ENCODE data around the gene SUSD4. TPM values are rescaled to one million over a fixed set of nuclear protein-coding genes. Genes with fewer than 3 reads are reported as not detected.

Gene SUSD4
- polyA plus RNA-seq, 1 of the 3 experiments (the other 2 are of a cell fraction) = 0.31 TPM

- H3K9me2 ChIP-seq = no peaks in the 10 kb centered on the region
- WGBS (ENCODE audit: low lambda C conversion rate) = 43% methylated on average over 3 of the region's 3 CpGs
- no peaks in the 10 kb centered on the region for H3F3A ChIP-seq (replicated peaks; ENCODE audit: insufficient read depth)
- POLR2A ChIA-PET = no interaction called here
- H3K4me3 ChIP-seq (ENCODE audit: low read depth in 2 of 2, low read length in 1 of 2) = no peak overlapping the region
- no peak overlapping the region for H3K27ac ChIP-seq (ENCODE audit: low read depth in 2 of 2, low read length in 1 of 2)
- CTCF ChIA-PET = interaction anchor here (0.7 kb wide), 1 partner anchor 63 kb away, joined by 3 read pairs; no protein-coding TSS in a partner anchor
- H3K9me3 ChIP-seq = no peaks in the 10 kb centered on the region
- H3K4me2 ChIP-seq = no peak overlapping the region
- H4K20me1 ChIP-seq (ENCODE audit: insufficient read depth) = no peaks in the 10 kb centered on the region
- no peaks in the 10 kb centered on the region for H3K79me2 ChIP-seq (ENCODE audit: insufficient read depth)
- no peaks in the 10 kb centered on the region for H3K36me3 ChIP-seq (replicated peaks in 1 of 2; ENCODE audit: control insufficient read depth in 1 of 2, insufficient read depth in 2 of 2, low read length in 1 of 2)
- no peaks in the 10 kb centered on the region; the same call in 1 of the 2 replicates for H3K27me3 ChIP-seq (ENCODE audit: insufficient read depth)
- H3K4me1 ChIP-seq (ENCODE audit: control insufficient read depth in 1 of 2, insufficient read depth in 2 of 2, low read depth in 1 of 2, low read length in 1 of 2) = no peaks in the 10 kb centered on the region
- DNase-seq = no peak
- H2AFZ ChIP-seq (ENCODE audit: low read depth) = no peak overlapping the region
- no peak overlapping the region for H3K9ac ChIP-seq
- no peak for TF ChIP-seq USF2 (IDR thresholded peaks at IDR 0.05; ENCODE audit: borderline replicate concordance, low read depth, low read length)
- no peak for TF ChIP-seq MAX (IDR thresholded peaks at IDR 0.05; ENCODE audit: low read depth)
- no peak for TF ChIP-seq EZH2phosphoT487 (IDR thresholded peaks at IDR 0.05; ENCODE audit: borderline replicate concordance, low read depth)
- no peak for TF ChIP-seq USF1 (IDR thresholded peaks at IDR 0.05; ENCODE audit: borderline replicate concordance, low read depth)
- TF ChIP-seq MXI1 (IDR thresholded peaks at IDR 0.05; ENCODE audit: low read depth, low read length) = no peak
- TF ChIP-seq TEAD4 (IDR thresholded peaks at IDR 0.05; ENCODE audit: borderline replicate concordance, insufficient read depth) = no peak
- TF ChIP-seq YY1 (IDR thresholded peaks at IDR 0.05; ENCODE audit: low read depth) = no peak
- TF ChIP-seq POLR2AphosphoS5 (IDR thresholded peaks at IDR 0.05; ENCODE audit: low read depth, low read length) = no peak
- TF ChIP-seq CHD2 (IDR thresholded peaks at IDR 0.05; ENCODE audit: low read length, partially characterized antibody) = no peak
- no peak for TF ChIP-seq NFIC (IDR thresholded peaks at IDR 0.05; ENCODE audit: borderline replicate concordance)
- no peak for TF ChIP-seq JUND (IDR thresholded peaks at IDR 0.05)
- no peak for TF ChIP-seq TAF1 (IDR thresholded peaks at IDR 0.05; ENCODE audit: borderline replicate concordance, low read depth, low read length)
Measured at GRCh38 chr1:223186800-223187199, 177.2 kb downstream of the SUSD4 start.

GRCh38 chr1:223183268-223183862 is 180.6 kb downstream of the SUSD4 start:
- H3K27me3 ChIP-seq (ENCODE audit: insufficient read depth) = peaks cover 9% of the 10 kb centered on the region; the same call in 1 of the 2 replicates
- no peak overlapping the region for H2AFZ ChIP-seq (ENCODE audit: low read depth)
- ChIA-PET POLR2A (no interaction called here), CTCF (no interaction called here)
- no peak overlapping the region for H3K9ac ChIP-seq
- H3K4me3 ChIP-seq (ENCODE audit: low read depth in 2 of 2, low read length in 1 of 2) = no peak overlapping the region
- no peaks in the 10 kb centered on the region for H3K9me3 ChIP-seq
- WGBS (ENCODE audit: low lambda C conversion rate) = 69% methylated on average over 9 of the region's 9 CpGs
- H3K4me1 ChIP-seq (ENCODE audit: control insufficient read depth in 1 of 2, insufficient read depth in 2 of 2, low read depth in 1 of 2, low read length in 1 of 2) = no peaks in the 10 kb centered on the region
- H3K27ac ChIP-seq (ENCODE audit: low read depth in 2 of 2, low read length in 1 of 2) = no peak overlapping the region
- no peaks in the 10 kb centered on the region for H3K9me2 ChIP-seq
- H3K79me2 ChIP-seq (ENCODE audit: insufficient read depth) = no peaks in the 10 kb centered on the region
- no peak overlapping the region for H3K4me2 ChIP-seq
- H3K36me3 ChIP-seq (replicated peaks in 1 of 2; ENCODE audit: control insufficient read depth in 1 of 2, insufficient read depth in 2 of 2, low read length in 1 of 2) = no peaks in the 10 kb centered on the region
- no peak for DNase-seq
- no peaks in the 10 kb centered on the region for H4K20me1 ChIP-seq (ENCODE audit: insufficient read depth)
- no peaks in the 10 kb centered on the region for H3F3A ChIP-seq (replicated peaks; ENCODE audit: insufficient read depth)
- TF ChIP-seq MEF2A (IDR thresholded peaks at IDR 0.05; ENCODE audit: borderline replicate concordance, low read depth) = no peak
- no peak for TF ChIP-seq GABPA (IDR thresholded peaks at IDR 0.05; ENCODE audit: low read depth)
- TF ChIP-seq USF2 (IDR thresholded peaks at IDR 0.05; ENCODE audit: borderline replicate concordance, low read depth, low read length) = no peak
- no peak for TF ChIP-seq FOXJ3 (CRISPR knock-in tag; IDR thresholded peaks at IDR 0.05)
- no peak for TF ChIP-seq EP300 (IDR thresholded peaks at IDR 0.05; ENCODE audit: borderline replicate concordance in 1 of 2, low read depth in 1 of 2, low read length in 1 of 2)
- TF ChIP-seq TCF12 (IDR thresholded peaks at IDR 0.05) = no peak
- TF ChIP-seq RFX5 (IDR thresholded peaks at IDR 0.05; ENCODE audit: low read length) = no peak
- TF ChIP-seq SMC3 (IDR thresholded peaks at IDR 0.05; ENCODE audit: low read depth, low read length) = no peak
- TF ChIP-seq REST (IDR thresholded peaks at IDR 0.05; ENCODE audit: low read depth, low read length) = no peak
- no peak for TF ChIP-seq MAX (IDR thresholded peaks at IDR 0.05; ENCODE audit: low read depth)
- TF ChIP-seq RXRA (IDR thresholded peaks at IDR 0.05; ENCODE audit: borderline replicate concordance, low read depth) = no peak
- no peak for TF ChIP-seq YY1 (IDR thresholded peaks at IDR 0.05; ENCODE audit: low read depth)
- no peak for TF ChIP-seq RCOR1 (IDR thresholded peaks at IDR 0.05; ENCODE audit: low read length)

Measured in SK-N-SH (cell line).